Subcutaneous preadipocyte (primary cell): Measurements from ENCODE around the gene RAB3D. TPM values are rescaled to one million over a fixed set of nuclear protein-coding genes. Genes with fewer than 3 reads are reported as not detected.

ENCODE experiments used
- total RNA-seq: library from RNA; depleted of rRNA; stranded (reverse); fragments of >200 nt; gene quantifications from 2 replicates; pipeline ENCODE4 v1.2.3, GENCODE V29; 2012

RAB3D gene, protein sequence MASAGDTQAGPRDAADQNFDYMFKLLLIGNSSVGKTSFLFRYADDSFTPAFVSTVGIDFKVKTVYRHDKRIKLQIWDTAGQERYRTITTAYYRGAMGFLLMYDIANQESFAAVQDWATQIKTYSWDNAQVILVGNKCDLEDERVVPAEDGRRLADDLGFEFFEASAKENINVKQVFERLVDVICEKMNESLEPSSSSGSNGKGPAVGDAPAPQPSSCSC
- 12.7 and 15.4 TPM in 2 replicates for total RNA-seq

DNA sequence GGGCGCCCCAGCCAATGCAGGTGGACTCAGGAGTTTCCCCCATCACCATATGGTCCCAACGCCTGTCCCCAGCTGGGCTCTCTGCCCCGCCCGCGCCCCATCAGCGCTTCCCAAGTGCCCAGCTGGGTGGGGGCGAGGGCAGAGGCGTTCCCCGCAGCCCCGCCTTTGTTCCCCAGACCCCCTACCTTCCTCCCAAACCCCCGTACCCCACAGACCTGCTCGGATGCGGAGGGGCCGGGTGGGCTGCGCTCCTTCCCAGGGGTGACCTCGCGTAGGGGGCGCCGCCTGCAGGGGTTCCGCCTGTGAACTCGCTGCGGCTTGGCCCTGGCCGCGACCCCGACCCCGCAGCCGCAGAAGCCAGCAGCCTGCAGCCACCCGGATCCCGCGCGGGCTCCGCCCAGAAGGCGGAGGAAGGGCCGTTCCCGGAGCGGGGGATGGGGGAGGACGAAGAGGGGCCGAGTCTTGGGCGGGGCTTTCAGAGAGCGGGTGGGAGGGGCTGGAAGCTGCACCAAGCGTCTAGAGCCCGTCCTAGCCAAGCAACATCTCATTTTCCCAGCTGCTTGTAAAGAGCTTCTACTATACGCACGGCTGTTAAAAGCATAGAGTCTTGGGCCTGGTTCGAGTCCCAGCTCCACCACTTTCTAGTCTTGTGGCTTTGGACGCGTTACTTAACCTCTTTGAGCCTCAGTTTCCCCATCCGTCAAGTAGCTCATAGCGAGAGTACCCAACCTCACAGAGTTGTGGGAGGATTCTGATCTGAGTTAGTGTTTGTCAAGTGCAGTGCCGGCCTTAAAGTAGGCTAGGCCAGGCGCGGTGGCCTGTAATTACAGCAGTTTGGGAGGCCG is at the start of gene RAB3D:
Gene RAB3D, minus strand, starts transcription at position 404 of the 845 bp plus-strand sequence. CDS start 2,258 bp downstream, outside the sequence.

DNA sequence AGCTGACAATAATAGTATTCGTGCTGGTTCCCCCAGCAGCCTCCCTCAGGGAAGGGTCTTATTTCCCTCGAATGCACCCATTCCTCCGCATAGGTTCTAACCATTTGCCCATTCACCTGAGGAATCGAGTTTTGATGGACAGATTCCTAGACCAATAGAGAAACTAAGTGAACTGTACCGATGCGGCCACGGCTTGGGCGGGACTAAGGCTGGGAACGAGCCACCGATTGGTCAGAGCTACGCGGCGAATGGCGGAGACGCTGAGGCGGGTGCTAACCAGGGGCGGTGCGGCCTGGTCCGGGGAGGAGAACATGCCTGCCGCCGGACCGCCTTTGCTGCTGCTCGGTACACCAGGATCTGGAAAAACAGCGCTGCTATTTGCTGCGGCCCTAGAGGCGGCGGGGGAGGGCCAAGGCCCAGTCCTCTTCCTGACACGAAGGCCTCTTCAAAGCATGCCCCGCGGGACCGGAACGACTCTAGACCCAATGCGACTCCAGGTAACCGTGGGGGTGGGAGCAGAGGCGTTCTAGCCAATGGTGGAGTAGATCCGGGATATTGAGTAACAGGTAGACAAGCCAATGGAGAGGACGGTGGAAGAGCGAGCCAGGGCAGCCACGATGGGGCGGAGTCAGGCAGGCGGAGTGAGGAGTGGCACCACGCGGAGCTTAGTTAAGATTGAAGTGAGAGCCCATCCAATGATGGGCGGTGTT is 35.1 kb upstream of the RAB3D start, which contains the start of gene SWSAP1:
Gene SWSAP1, plus strand, starts transcription at position 234 of the 710 bp plus-strand sequence. Its CDS starts 15 bp downstream, at position 249.

DNA sequence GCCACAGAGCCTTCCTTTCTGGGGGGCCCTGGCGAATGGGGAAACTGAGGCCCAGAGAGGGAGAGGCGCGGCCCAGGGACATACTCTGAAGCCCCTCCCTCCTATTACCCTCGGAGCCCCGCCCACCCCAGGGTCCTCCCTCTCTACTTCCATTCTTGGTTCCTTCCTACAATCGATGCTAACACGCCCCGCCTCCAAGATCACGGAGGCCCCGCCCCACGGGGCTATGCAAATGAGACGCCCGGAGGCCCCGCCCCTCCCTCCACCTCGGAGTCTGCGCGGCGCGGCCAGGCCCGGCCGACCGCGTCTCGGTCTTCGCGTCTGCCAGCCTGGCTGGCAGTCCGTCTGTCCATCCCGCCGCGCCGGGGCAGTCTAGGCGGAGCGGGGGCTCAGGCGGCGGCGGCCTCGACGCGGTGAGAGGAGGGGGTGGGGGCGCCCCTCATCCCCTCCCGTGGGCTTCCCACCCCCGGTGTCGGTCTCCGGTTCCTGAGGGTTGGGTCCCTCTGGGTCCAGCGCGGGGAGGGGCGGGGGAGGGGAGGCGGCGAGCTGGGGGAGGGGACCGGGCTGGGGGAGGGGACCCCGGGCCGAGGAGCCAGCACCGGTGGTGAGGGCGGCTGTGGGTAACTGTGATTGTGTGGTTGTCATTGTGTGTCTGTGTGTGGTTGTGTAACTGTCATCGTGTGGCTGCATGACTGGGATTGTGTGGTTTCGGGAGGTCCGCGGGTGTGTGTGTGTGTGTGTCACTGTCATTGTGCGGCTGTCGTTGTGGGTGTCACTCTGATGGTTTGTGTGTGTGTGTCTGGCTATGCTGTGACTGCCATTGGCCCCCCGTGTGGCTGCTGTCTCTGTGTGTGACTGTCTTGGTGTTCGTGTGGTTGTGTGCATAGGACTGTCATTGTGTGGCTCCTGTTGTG is 16.0 kb upstream of the RAB3D start, which contains the start of gene PLPPR2:
Gene PLPPR2, plus strand, starts transcription at position 273 of the 914 bp plus-strand sequence. CDS start 2,242 bp downstream, outside the sequence.

DNA sequence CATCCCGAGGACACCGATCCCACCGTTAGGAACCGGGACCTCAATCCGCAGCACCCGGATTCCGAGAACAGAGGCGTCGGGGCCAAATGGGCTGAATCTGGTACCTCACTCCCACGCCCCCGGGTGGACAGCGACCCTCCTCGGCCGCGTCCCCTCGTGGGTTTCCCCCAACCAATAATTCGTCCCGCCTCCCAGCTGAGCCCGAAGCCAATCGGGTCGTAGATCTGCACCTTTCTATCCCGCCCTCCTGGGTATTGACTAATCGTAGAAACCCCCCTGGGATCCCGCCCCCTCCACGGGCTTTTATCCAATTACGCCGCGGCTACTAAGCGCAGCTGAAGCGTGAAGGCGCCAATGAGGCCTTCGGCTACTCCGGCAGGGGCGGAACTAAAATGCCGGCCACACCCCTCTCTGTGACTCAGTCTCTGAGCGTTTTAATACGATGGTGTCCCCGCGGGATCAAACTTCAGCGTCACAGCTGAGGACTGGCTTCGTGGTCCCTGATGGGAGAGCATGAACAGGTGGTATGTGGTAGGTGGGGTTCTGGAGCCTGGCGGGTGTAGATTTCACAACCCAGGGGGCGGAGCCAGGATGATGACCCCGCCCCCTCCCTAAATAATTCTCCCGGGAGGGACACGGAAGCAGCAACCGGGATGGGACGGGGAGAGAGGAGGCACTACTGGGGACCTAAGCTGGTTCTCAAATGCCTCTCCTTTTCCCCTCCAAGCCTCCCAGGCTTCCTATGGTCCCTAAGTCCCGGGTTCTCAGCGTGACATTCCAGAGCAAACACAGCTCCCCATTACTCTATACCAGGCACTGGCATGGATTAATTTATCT is 6.9 kb upstream of the RAB3D start, which contains the start of the genes CCDC159 and TMEM205:
Gene CCDC159, plus strand, starts transcription at position 416 of the 837 bp plus-strand sequence. Its CDS starts 88 bp downstream, at position 504.
Gene TMEM205, minus strand, starts transcription at position 165 of the 837 bp plus-strand sequence. CDS start 649 bp downstream, outside the sequence.

DNA sequence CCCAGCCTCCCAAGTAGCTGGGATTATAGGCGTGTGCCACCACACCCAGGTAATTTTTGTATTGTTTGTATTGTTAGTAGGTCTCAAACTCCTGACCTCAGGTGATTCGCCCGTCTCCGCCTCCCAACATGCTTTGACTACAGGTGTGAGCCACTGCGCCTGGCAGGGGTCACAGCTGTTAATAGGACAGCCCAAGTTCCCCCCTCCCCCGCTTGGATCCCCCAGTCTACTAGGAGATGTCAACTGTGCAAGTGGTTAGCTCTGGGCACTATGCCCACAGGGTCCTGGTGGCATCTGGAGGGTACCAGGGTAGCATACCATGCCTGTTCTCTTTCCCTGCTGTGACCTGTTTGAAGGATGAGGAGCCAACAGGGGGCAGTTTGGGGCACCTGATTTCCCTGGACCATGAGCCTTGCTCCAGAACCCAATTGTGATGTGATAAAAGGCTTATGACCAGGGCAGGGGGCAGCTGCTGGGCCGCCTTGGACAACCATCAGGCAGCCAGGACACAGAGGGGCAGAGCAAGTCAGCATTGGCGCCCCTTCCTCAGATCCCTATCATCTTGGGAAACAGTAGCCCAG is 43.7 kb downstream of the RAB3D start, which contains the start of gene TSPAN16:
Gene TSPAN16, plus strand, starts transcription at position 496 of the 581 bp plus-strand sequence. CDS start 138 bp downstream, outside the sequence.

Other genes starting within 250 kb of the RAB3D start
- gene SPC24, start 183.9 kb downstream of the RAB3D start, total RNA-seq, result 90.8 and 92.5 TPM in 2 replicates
- gene KANK2, start 142.1 kb downstream of the RAB3D start, total RNA-seq, result 206 and 259 TPM in 2 replicates
- gene ANGPTL8, start 100.0 kb downstream of the RAB3D start, total RNA-seq, result not detected in 2 replicates
- 8.5 and 19.2 TPM in 2 replicates for gene DOCK6, start 77.1 kb downstream of the RAB3D start, total RNA-seq
- gene TSPAN16, start 43.5 kb downstream of the RAB3D start, total RNA-seq, result not detected in 2 replicates
- 59.0 and 130 TPM in 2 replicates for gene TMEM205, start 6.6 kb upstream of the RAB3D start, total RNA-seq
- 2.2 and 2.9 TPM in 2 replicates for gene CCDC159, start 6.9 kb upstream of the RAB3D start, total RNA-seq
- 7.6 and 9.6 TPM in 2 replicates for gene PLPPR2, start 15.8 kb upstream of the RAB3D start, total RNA-seq
- gene SWSAP1, start 35.0 kb upstream of the RAB3D start, total RNA-seq, result 0.59 and 0.73 TPM in 2 replicates
- gene EPOR, start 44.7 kb upstream of the RAB3D start, total RNA-seq, result 3.7 and 7.0 TPM in 2 replicates
- 0.37 and 0.98 TPM in 2 replicates for gene RGL3, start 79.7 kb upstream of the RAB3D start, total RNA-seq
- 0.39 TPM in 1 of 2 replicates, not detected in the other for gene ODAD3, start 95.5 kb upstream of the RAB3D start, total RNA-seq
- 113 and 118 TPM in 2 replicates for gene PRKCSH, start 96.0 kb upstream of the RAB3D start, total RNA-seq
- not detected in 2 replicates for gene ELAVL3, start 141.4 kb upstream of the RAB3D start, total RNA-seq
- 4.5 and 6.2 TPM in 2 replicates for gene ZNF653, start 166.2 kb upstream of the RAB3D start, total RNA-seq
- 36.6 and 37.5 TPM in 2 replicates for gene ECSIT, start 189.5 kb upstream of the RAB3D start, total RNA-seq
- gene CNN1, start 199.2 kb upstream of the RAB3D start, total RNA-seq, result 0.39 and 0.73 TPM in 2 replicates
- 37.1 and 38.9 TPM in 2 replicates for gene ELOF1, start 219.6 kb upstream of the RAB3D start, total RNA-seq
- gene ACP5, start 238.0 kb upstream of the RAB3D start, total RNA-seq, result 0.20 and 0.37 TPM in 2 replicates